K562 (cell line): ENCODE data around the gene CNPY4. TPM values are rescaled to one million over a fixed set of nuclear protein-coding genes. Genes with fewer than 3 reads are reported as not detected.

Source experiments
- ASH1L ChIP-seq: fragments of 450-650 bp; IDR thresholded peaks from 2 replicates; pipeline ENCODE4 v1.6.1; 2018; ENCODE audit warnings: borderline replicate concordance, mild to moderate bottlenecking, low read depth; ENCODE audit not compliant: partially characterized antibody
- ATF3 ChIP-seq, 2 experiments: fragments of 450-650 bp in 1 of 2; sonication (generic) in 1 of 2; formaldehyde crosslinking in 1 of 2; IDR thresholded peaks in 1 of 2; conservative IDR thresholded peaks in 1 of 2; 2 replicates each; pipeline versions ENCODE4 v1.6.1 to v1.8.1; 2016 to 2023; ENCODE audit warnings: mild to moderate bottlenecking in 2 of 2, moderate library complexity in 2 of 2, inconsistent platforms in 1 of 2, missing genetic modification reagents in 1 of 2
- BRD4 ChIP-seq: fragments of 200-600 bp; sonication (generic); IDR thresholded peaks from 2 replicates; pipeline ENCODE4 v1.6.1; 2017; ENCODE audit warnings: inconsistent platforms
- DPF2 ChIP-seq: fragments of 450-650 bp; IDR thresholded peaks from 2 replicates; pipeline ENCODE4 v1.6.1; 2016
- E2F4 ChIP-seq: sonication (generic); formaldehyde crosslinking; IDR thresholded peaks from 2 replicates; pipeline ENCODE4 v1.8.0; 2022; ENCODE audit warnings: mild to moderate bottlenecking, low read depth, missing genetic modification reagents
- EGR1 ChIP-seq: fragments of 450-650 bp; conservative IDR thresholded peaks from 2 replicates; pipeline ENCODE4 v1.6.1; 2017; ENCODE audit warnings: mild to moderate bottlenecking
- FOXJ2 ChIP-seq: fragments of 200-800 bp; sonication (Bioruptor generic); IDR thresholded peaks from 2 replicates; pipeline ENCODE4 v1.6.1; 2016; ENCODE audit warnings: missing genetic modification characterization, missing compliant biosample characterization
- HBP1 ChIP-seq: fragments of 450-650 bp; formaldehyde crosslinking; IDR thresholded peaks from 2 replicates; pipeline ENCODE4 v1.4.0; 2022; ENCODE audit warnings: missing genetic modification characterization
- HIVEP1 ChIP-seq: fragments of 250-450 bp; sonication (Bioruptor Pico); IDR thresholded peaks from 2 replicates; pipeline ENCODE4 v1.4.0; 2020; ENCODE audit warnings: mild to moderate bottlenecking
- KLF16 ChIP-seq: IDR thresholded peaks from 2 replicates; pipeline ENCODE4 v1.6.1; 2016; ENCODE audit warnings: antibody characterized with exemption
- PRMT5 ChIP-seq: sonication (generic); formaldehyde crosslinking; IDR thresholded peaks from 2 replicates; pipeline ENCODE4 v1.5.0; 2020; ENCODE audit warnings: missing genetic modification reagents
- SMARCA4 ChIP-seq: fragments of 450-650 bp; IDR thresholded peaks from 2 replicates; pipeline ENCODE4 v1.6.1; 2016
- ZBTB12 ChIP-seq: fragments of 250-450 bp; sonication (Bioruptor Pico); IDR thresholded peaks from 2 replicates; pipeline ENCODE4 v1.4.0; 2020
- ZBTB2 ChIP-seq: fragments of 450-650 bp; IDR thresholded peaks from 2 replicates; pipeline ENCODE4 v1.6.1; 2016; ENCODE audit warnings: antibody characterized with exemption
- polyA plus RNA-seq, 8 experiments: library from polyadenylated mRNA; depleted of rRNA in 4 of 8; stranded (reverse) in 5 of 8; unstranded in 3 of 8; fragments of >200 nt; fragmentation: Nextera tagmentation in 2 of 8; fragmentation: Illumina TruSeq in 1 of 8; extraction: Ambion mirVana in 2 of 8; extraction: Trizol in 1 of 8; gene quantifications; 2 replicates each; pipeline versions ENCODE4 v1.2.1 to v1.2.3, GENCODE V29; 2011 to 2014; ENCODE audit warnings: inconsistent platforms in 1 of 8, missing spikeins in 1 of 8
- total RNA-seq, 7 experiments: library from RNA; depleted of rRNA in 6 of 7; stranded (reverse); fragments of >200 nt in 6 of 7; fragmentation: Illumina TruSeq in 2 of 7; extraction: Trizol in 2 of 7; gene quantifications; 2 replicates each; pipeline versions ENCODE4 v1.2.1 to v1.2.3, GENCODE V29; 2011 to 2021; ENCODE audit warnings: low replicate concordance in 1 of 7

Gene CNPY4
- total and polyA plus RNA-seq, 9 of the 15 experiments (the other 6 are each of a cell fraction or from before 2014, with no cell fraction given) = 1.9 to 11.2 (median 7.0) TPM

- no peak for TF ChIP-seq ZBTB12
- no peak for TF ChIP-seq HIVEP1 (CRISPR knock-in tag)
- no peak for TF ChIP-seq PRMT5 (CRISPR knock-in tag)
- no peak for TF ChIP-seq KLF16
- peak; percentile 71 for TF ChIP-seq EGR1
- TF ChIP-seq DPF2 = 0 out of 2 replicates have a peak, but pooled peaks have one; percentile 23
- no peak for TF ChIP-seq E2F4 (CRISPR knock-in tag)
- no peak for TF ChIP-seq SMARCA4
- TF ChIP-seq ZBTB2 = peak; percentile 22; the same call in 1 of the 2 replicates
- no peak for TF ChIP-seq FOXJ2 (tag)
- peak; percentile 21 for TF ChIP-seq ASH1L
- TF ChIP-seq BRD4 = no peak
- no peak for TF ChIP-seq HBP1
- TF ChIP-seq ATF3 (IDR thresholded peaks at IDR 0.05) = peak; percentile 59
- TF ChIP-seq ATF3 (CRISPR knock-in tag; conservative IDR thresholded peaks at IDR 0.05) = no peak
- TF ChIP-seq, all 486 proteins: peak for 13
These were observed 29.8 kb upstream of the CNPY4 start (continued) for GRCh38 chr7:100089458-100090196.
